Measurements from ENCODE around the gene SAYSD1. TPM values are rescaled to one million over a fixed set of nuclear protein-coding genes. Genes with fewer than 3 reads are reported as not detected.

Gene SAYSD1
- total RNA-seq, 4 donors from 2014 or later, result 2.2 to 30.7 (median 21.1) TPM

GRCh38 chr6:39108041-39108839 is 6.7 kb downstream of the SAYSD1 start:
- no peaks in the 10 kb centered on the region for H3K27me3 ChIP-seq
- no peaks in the 10 kb centered on the region for H3K9me3 ChIP-seq
- TF ChIP-seq EP300 (IDR thresholded peaks at IDR 0.05; ENCODE audit: low read depth) (no peak), CTCF (IDR thresholded peaks at IDR 0.05) (no peak), POLR2A (IDR thresholded peaks at IDR 0.05) (no peak), POLR2AphosphoS5 (IDR thresholded peaks at IDR 0.05) (no peak)
- intact Hi-C loops (cut with DNase I; ENCODE audit: low total_unique reads), result no loop called here
- H3K36me3 ChIP-seq, result peaks cover 0 to 8% (median 0%) of the 10 kb centered on the region in 4 donors
- H3K27ac ChIP-seq, result no peak overlapping the region
- in situ Hi-C loops (cut with MboI; ENCODE audit: low pct_ligation_motif_present in 1 of 4, low pct_unique_long_range_greater_than_20kb in 1 of 4, low sequenced_read_pairs in 3 of 4), result no loop called here
- DNase-seq, result no peak
- H3K4me3 ChIP-seq, result no peak overlapping the region
- peaks cover 0 to 18% (median 2%) of the 10 kb centered on the region in 4 donors for H3K4me1 ChIP-seq
- WGBS, 2 donors (ENCODE audit: low coverage in 1 of 2), result 43 to 71% methylated on average over 6 to 7 of the region's 7 CpGs

- Histone ChIP-seq H3K27ac (no peak overlapping the region), H3K4me1 (peaks cover 0 to 16% (median 1%) of the 10 kb centered on the region in 4 donors), H3K4me3 (no peak overlapping the region), H3K27me3 (no peaks in the 10 kb centered on the region), H3K36me3 (peaks cover 0 to 8% (median 0%) of the 10 kb centered on the region in 4 donors), H3K9me3 (no peaks in the 10 kb centered on the region)
- DNase-seq, result no peak
- WGBS, 2 donors (ENCODE audit: low coverage in 1 of 2), result 30 to 41% methylated on average over 2 of the region's 2 CpGs
- TF ChIP-seq POLR2AphosphoS5 (IDR thresholded peaks at IDR 0.05), result no peak
- TF ChIP-seq POLR2A (IDR thresholded peaks at IDR 0.05), result no peak
- no peak for TF ChIP-seq EP300 (IDR thresholded peaks at IDR 0.05; ENCODE audit: low read depth)
- TF ChIP-seq CTCF (IDR thresholded peaks at IDR 0.05), result no peak
- intact Hi-C loops (cut with DNase I; ENCODE audit: low total_unique reads), result no loop called here
- in situ Hi-C loops (cut with MboI; ENCODE audit: low pct_ligation_motif_present in 1 of 4, low pct_unique_long_range_greater_than_20kb in 1 of 4, low sequenced_read_pairs in 3 of 4), result no loop called here
Observed at GRCh38 chr6:39107641-39108040, 7.3 kb downstream of the SAYSD1 start.

GRCh38 chr6:39107034-39107433 is 8.0 kb downstream of the SAYSD1 start:
- intact Hi-C loops (cut with DNase I; ENCODE audit: low total_unique reads) (no loop called here), in situ Hi-C loops (cut with MboI; ENCODE audit: low pct_ligation_motif_present in 1 of 4, low pct_unique_long_range_greater_than_20kb in 1 of 4, low sequenced_read_pairs in 3 of 4) (no loop called here)
- Histone ChIP-seq H3K36me3 (peaks cover 0 to 8% (median 0%) of the 10 kb centered on the region in 4 donors), H3K4me1 (peaks cover 0 to 10% (median 1%) of the 10 kb centered on the region in 4 donors), H3K27me3 (no peaks in the 10 kb centered on the region), H3K4me3 (no peak overlapping the region), H3K27ac (no peak overlapping the region), H3K9me3 (no peaks in the 10 kb centered on the region)
- no peak for TF ChIP-seq POLR2A (IDR thresholded peaks at IDR 0.05)
- TF ChIP-seq CTCF (IDR thresholded peaks at IDR 0.05), result no peak
- no peak for TF ChIP-seq EP300 (IDR thresholded peaks at IDR 0.05; ENCODE audit: low read depth)
- TF ChIP-seq POLR2AphosphoS5 (IDR thresholded peaks at IDR 0.05), result no peak
- WGBS, 2 donors (ENCODE audit: low coverage in 1 of 2), result 84 to 100% methylated on average over 1 to 4 of the region's 4 CpGs
- no peak for DNase-seq

- Histone ChIP-seq H3K9me3 (no peaks in the 10 kb centered on the region), H3K27me3 (no peaks in the 10 kb centered on the region), H3K4me3 (no peak overlapping the region), H3K36me3 (peaks cover 0 to 3% (median 0%) of the 10 kb centered on the region in 4 donors), H3K4me1 (peaks cover 0 to 9% (median 0%) of the 10 kb centered on the region in 4 donors), H3K27ac (no peak overlapping the region)
- in situ Hi-C loops (cut with MboI; ENCODE audit: low pct_ligation_motif_present in 1 of 4, low pct_unique_long_range_greater_than_20kb in 1 of 4, low sequenced_read_pairs in 3 of 4) (no loop called here), intact Hi-C loops (cut with DNase I; ENCODE audit: low total_unique reads) (no loop called here)
- TF ChIP-seq POLR2A (IDR thresholded peaks at IDR 0.05) (no peak), CTCF (IDR thresholded peaks at IDR 0.05) (no peak), POLR2AphosphoS5 (IDR thresholded peaks at IDR 0.05) (no peak), EP300 (IDR thresholded peaks at IDR 0.05; ENCODE audit: low read depth) (no peak)
- no peak for DNase-seq
- WGBS, 2 donors (ENCODE audit: low coverage in 1 of 2), result 70 to 83% methylated on average over 4 of the region's 4 CpGs
Observed at GRCh38 chr6:39104528-39104927, 10.5 kb downstream of the SAYSD1 start.
